WTC11 (cell line): ENCODE results near the gene AMPD1.

Experiments used
- ATF6 ChIP-seq: sonication (generic); formaldehyde crosslinking; IDR thresholded peaks from 2 replicates; pipeline ENCODE4 v1.8.1; 2023; ENCODE audit warnings: mild to moderate bottlenecking, missing genetic modification reagents
- CTCF ChIP-seq: fragments of 200-600 bp; IDR thresholded peaks from 2 replicates; pipeline ENCODE4 v1.8.0; 2022; ENCODE audit warnings: antibody characterized with exemption
- ESRRA ChIP-seq: sonication (generic); formaldehyde crosslinking; IDR thresholded peaks from 2 replicates; pipeline ENCODE4 v1.8.1; 2022; ENCODE audit warnings: mild to moderate bottlenecking, missing genetic modification reagents, borderline replicate concordance
- HMGA2 ChIP-seq: fragments of 250-450 bp; sonication (Bioruptor Pico); IDR thresholded peaks from 2 replicates; pipeline ENCODE4 v1.4.0; 2021; ENCODE audit warnings: mild to moderate bottlenecking, moderate library complexity
- JUN ChIP-seq: sonication (generic); formaldehyde crosslinking; IDR thresholded peaks from 2 replicates; pipeline ENCODE4 v1.8.0; 2023; ENCODE audit warnings: mild to moderate bottlenecking, missing genetic modification reagents
- MAX ChIP-seq: sonication (generic); formaldehyde crosslinking; IDR thresholded peaks from 2 replicates; pipeline ENCODE4 v1.8.0; 2022; ENCODE audit warnings: mild to moderate bottlenecking, missing genetic modification reagents
- MLX ChIP-seq: sonication (generic); formaldehyde crosslinking; IDR thresholded peaks from 2 replicates; pipeline ENCODE4 v1.8.1; 2023; ENCODE audit warnings: mild to moderate bottlenecking, missing genetic modification reagents, moderate library complexity
- SMAD3 ChIP-seq: sonication (generic); formaldehyde crosslinking; IDR thresholded peaks from 2 replicates; pipeline ENCODE4 v1.8.0; 2022; ENCODE audit warnings: missing genetic modification reagents, mild to moderate bottlenecking, borderline replicate concordance
- USF2 ChIP-seq: sonication (generic); formaldehyde crosslinking; IDR thresholded peaks from 2 replicates; pipeline ENCODE4 v1.8.1; 2023; ENCODE audit warnings: mild to moderate bottlenecking, missing genetic modification reagents, moderate library complexity
- ZNF532 ChIP-seq: fragments of 250-450 bp; sonication (Bioruptor Pico); IDR thresholded peaks from 2 replicates; pipeline ENCODE4 v1.9.0; 2021; ENCODE audit warnings: mild to moderate bottlenecking, borderline replicate concordance

- TF ChIP-seq HMGA2 (no peak), MLX (CRISPR knock-in tag) (no peak), USF2 (CRISPR knock-in tag) (no peak), MAX (no peak), CTCF (no peak), ZNF532 (CRISPR knock-in tag) (no peak), SMAD3 (CRISPR knock-in tag) (no peak), ESRRA (no peak), ATF6 (CRISPR knock-in tag) (no peak), JUN (CRISPR knock-in tag) (no peak)
Measured at GRCh38 chr1:114723915-114724314, 28.6 kb upstream of the AMPD1 start.
